ENCODE measurements around the gene TSPAN18.

The TSPAN18 gene

GRCh38 chr11:44817207-44817949, 90.6 kb downstream of the TSPAN18 start:
- H3K79me2 ChIP-seq (ENCODE audit: low read length), result no peaks in the 10 kb centered on the region
- H3K4me2 ChIP-seq (ENCODE audit: low read depth, low read length), result no peak overlapping the region
- DNase-seq, result no peak
- no peak overlapping the region for H3K4me3 ChIP-seq (ENCODE audit: low read length)
- H3K36me3 ChIP-seq (replicated peaks; ENCODE audit: insufficient read depth, low read length), result no peaks in the 10 kb centered on the region
- no peak overlapping the region for H3K27ac ChIP-seq (ENCODE audit: low read length)
- no peaks in the 10 kb centered on the region for H3K9me3 ChIP-seq (replicated peaks; ENCODE audit: insufficient read depth, low read length)
- TF ChIP-seq EZH2 (optimal IDR thresholded peaks at IDR 0.05; ENCODE audit: low read depth, low read length), result no peak
- TF ChIP-seq CTCF (IDR thresholded peaks at IDR 0.05; ENCODE audit: low read length), result no peak
- TF ChIP-seq EZH2phosphoT487 (IDR thresholded peaks at IDR 0.05; ENCODE audit: low read length), result no peak
- H4K20me1 ChIP-seq (ENCODE audit: insufficient read depth, low read length), result no peaks in the 10 kb centered on the region
- H3K9me2 ChIP-seq (replicated peaks; ENCODE audit: insufficient read depth, low read length), result no peaks in the 10 kb centered on the region
- no peak overlapping the region for H3K9ac ChIP-seq (ENCODE audit: low read length)
- H2AFZ ChIP-seq (ENCODE audit: low read length), result no peak overlapping the region
- H3K27me3 ChIP-seq (replicated peaks; ENCODE audit: insufficient read depth, low read length), result no peaks in the 10 kb centered on the region
- H3K4me1 ChIP-seq (ENCODE audit: low read length), result no peaks in the 10 kb centered on the region
- H3F3A ChIP-seq (ENCODE audit: insufficient read depth, low read length), result no peaks in the 10 kb centered on the region

- no peak overlapping the region for H3K27ac ChIP-seq (ENCODE audit: low read length)
- no peak overlapping the region for H3K9ac ChIP-seq (ENCODE audit: low read length)
- H4K20me1 ChIP-seq (ENCODE audit: insufficient read depth, low read length), result no peaks in the 10 kb centered on the region
- no peaks in the 10 kb centered on the region for H3K79me2 ChIP-seq (ENCODE audit: low read length)
- no peaks in the 10 kb centered on the region for H3K27me3 ChIP-seq (replicated peaks; ENCODE audit: insufficient read depth, low read length)
- H3K9me3 ChIP-seq (replicated peaks; ENCODE audit: insufficient read depth, low read length), result no peaks in the 10 kb centered on the region
- H3K9me2 ChIP-seq (replicated peaks; ENCODE audit: insufficient read depth, low read length), result no peaks in the 10 kb centered on the region
- no peaks in the 10 kb centered on the region for H3F3A ChIP-seq (ENCODE audit: insufficient read depth, low read length)
- no peaks in the 10 kb centered on the region for H3K4me1 ChIP-seq (ENCODE audit: low read length)
- H3K4me2 ChIP-seq (ENCODE audit: low read depth, low read length), result no peak overlapping the region
- H3K36me3 ChIP-seq (replicated peaks; ENCODE audit: insufficient read depth, low read length), result no peaks in the 10 kb centered on the region
- TF ChIP-seq EZH2 (optimal IDR thresholded peaks at IDR 0.05; ENCODE audit: low read depth, low read length) (no peak), EZH2phosphoT487 (IDR thresholded peaks at IDR 0.05; ENCODE audit: low read length) (no peak), CTCF (IDR thresholded peaks at IDR 0.05; ENCODE audit: low read length) (no peak)
- H3K4me3 ChIP-seq (ENCODE audit: low read length), result no peak overlapping the region
- no peak overlapping the region for H2AFZ ChIP-seq (ENCODE audit: low read length)
- DNase-seq, result no peak
These were observed 91.3 kb downstream of the TSPAN18 start for GRCh38 chr11:44818110-44818509.

DNA sequence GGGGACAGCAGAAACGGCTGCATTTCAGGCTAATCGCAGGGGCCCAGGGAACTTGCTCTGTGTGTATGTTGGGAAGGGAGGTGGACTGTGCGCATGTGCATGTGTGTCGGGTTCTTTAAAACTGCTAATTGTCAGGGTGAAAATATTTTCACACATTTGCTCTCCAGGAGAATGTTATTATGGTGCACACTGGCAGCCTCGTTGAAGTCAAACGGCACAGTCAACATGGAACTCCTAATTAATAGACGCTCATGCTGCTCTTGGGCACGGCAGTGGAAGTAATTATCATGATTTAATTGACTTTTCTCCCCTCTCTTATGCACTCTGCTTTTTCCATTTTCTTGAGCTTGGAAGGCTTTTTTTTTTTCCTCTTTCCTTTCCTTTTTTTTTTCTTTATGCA, 92.6 kb downstream of the TSPAN18 start:
- no peak for DNase-seq
- H3K36me3 ChIP-seq (replicated peaks; ENCODE audit: insufficient read depth, low read length), result no peaks in the 10 kb centered on the region
- TF ChIP-seq CTCF (IDR thresholded peaks at IDR 0.05; ENCODE audit: low read length) (no peak), EZH2 (optimal IDR thresholded peaks at IDR 0.05; ENCODE audit: low read depth, low read length) (no peak), EZH2phosphoT487 (IDR thresholded peaks at IDR 0.05; ENCODE audit: low read length) (no peak)
- no peaks in the 10 kb centered on the region for H3K9me3 ChIP-seq (replicated peaks; ENCODE audit: insufficient read depth, low read length)
- no peak overlapping the region for H3K4me2 ChIP-seq (ENCODE audit: low read depth, low read length)
- no peak overlapping the region for H3K27ac ChIP-seq (ENCODE audit: low read length)
- no peaks in the 10 kb centered on the region for H4K20me1 ChIP-seq (ENCODE audit: insufficient read depth, low read length)
- H3K79me2 ChIP-seq (ENCODE audit: low read length), result no peaks in the 10 kb centered on the region
- H3K9ac ChIP-seq (ENCODE audit: low read length), result no peak overlapping the region
- H3K27me3 ChIP-seq (replicated peaks; ENCODE audit: insufficient read depth, low read length), result no peaks in the 10 kb centered on the region
- no peaks in the 10 kb centered on the region for H3K9me2 ChIP-seq (replicated peaks; ENCODE audit: insufficient read depth, low read length)
- no peaks in the 10 kb centered on the region for H3F3A ChIP-seq (ENCODE audit: insufficient read depth, low read length)
- no peak overlapping the region for H2AFZ ChIP-seq (ENCODE audit: low read length)
- no peak overlapping the region for H3K4me3 ChIP-seq (ENCODE audit: low read length)
- H3K4me1 ChIP-seq (ENCODE audit: low read length), result no peaks in the 10 kb centered on the region
